Panc1 (cell line): ENCODE results near the gene HPS6.
A peak's percentile ranks its signal among the peaks of the same experiment; 100 is the strongest.

Source experiments
- CTCF ChIP-seq: fragments of 450-650 bp; IDR thresholded peaks from 2 replicates; pipeline ENCODE4 v1.5.1; 2017; ENCODE audit warnings: mild to moderate bottlenecking
- POLR2AphosphoS5 ChIP-seq: IDR thresholded peaks from 2 replicates; pipeline ENCODE4 v1.6.1; 2012; ENCODE audit warnings: mild to moderate bottlenecking, low read depth, low read length, moderate library complexity
- SIN3A ChIP-seq: IDR thresholded peaks from 2 replicates; pipeline ENCODE4 v1.6.1; 2012; ENCODE audit warnings: low read depth, mild to moderate bottlenecking, low read length, moderate library complexity, borderline replicate concordance; ENCODE audit not compliant: insufficient read depth
- TCF7L2 ChIP-seq: IDR thresholded peaks from 2 replicates; pipeline ENCODE4 v1.6.1; 2011; ENCODE audit warnings: mild to moderate bottlenecking, low read depth, low read length, inconsistent platforms
- TF ChIP-seq, protein P1 (sequence below), 2 experiments: IDR thresholded peaks; 2 replicates each; pipeline ENCODE4 v1.6.1; 2011 to 2012; ENCODE audit warnings: low read depth in 2 of 2, control low read depth in 1 of 2, low read length in 1 of 2, mild to moderate bottlenecking in 1 of 2, moderate library complexity in 1 of 2; ENCODE audit not compliant: insufficient read depth in 1 of 2

- TF ChIP-seq CTCF: no peak
- TF ChIP-seq TCF7L2: no peak
- peak; percentile 64 for TF ChIP-seq POLR2AphosphoS5
- TF ChIP-seq, protein P1, sequence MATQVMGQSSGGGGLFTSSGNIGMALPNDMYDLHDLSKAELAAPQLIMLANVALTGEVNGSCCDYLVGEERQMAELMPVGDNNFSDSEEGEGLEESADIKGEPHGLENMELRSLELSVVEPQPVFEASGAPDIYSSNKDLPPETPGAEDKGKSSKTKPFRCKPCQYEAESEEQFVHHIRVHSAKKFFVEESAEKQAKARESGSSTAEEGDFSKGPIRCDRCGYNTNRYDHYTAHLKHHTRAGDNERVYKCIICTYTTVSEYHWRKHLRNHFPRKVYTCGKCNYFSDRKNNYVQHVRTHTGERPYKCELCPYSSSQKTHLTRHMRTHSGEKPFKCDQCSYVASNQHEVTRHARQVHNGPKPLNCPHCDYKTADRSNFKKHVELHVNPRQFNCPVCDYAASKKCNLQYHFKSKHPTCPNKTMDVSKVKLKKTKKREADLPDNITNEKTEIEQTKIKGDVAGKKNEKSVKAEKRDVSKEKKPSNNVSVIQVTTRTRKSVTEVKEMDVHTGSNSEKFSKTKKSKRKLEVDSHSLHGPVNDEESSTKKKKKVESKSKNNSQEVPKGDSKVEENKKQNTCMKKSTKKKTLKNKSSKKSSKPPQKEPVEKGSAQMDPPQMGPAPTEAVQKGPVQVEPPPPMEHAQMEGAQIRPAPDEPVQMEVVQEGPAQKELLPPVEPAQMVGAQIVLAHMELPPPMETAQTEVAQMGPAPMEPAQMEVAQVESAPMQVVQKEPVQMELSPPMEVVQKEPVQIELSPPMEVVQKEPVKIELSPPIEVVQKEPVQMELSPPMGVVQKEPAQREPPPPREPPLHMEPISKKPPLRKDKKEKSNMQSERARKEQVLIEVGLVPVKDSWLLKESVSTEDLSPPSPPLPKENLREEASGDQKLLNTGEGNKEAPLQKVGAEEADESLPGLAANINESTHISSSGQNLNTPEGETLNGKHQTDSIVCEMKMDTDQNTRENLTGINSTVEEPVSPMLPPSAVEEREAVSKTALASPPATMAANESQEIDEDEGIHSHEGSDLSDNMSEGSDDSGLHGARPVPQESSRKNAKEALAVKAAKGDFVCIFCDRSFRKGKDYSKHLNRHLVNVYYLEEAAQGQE (IDR thresholded peaks at IDR 0.05; ENCODE audit: insufficient read depth in 1 of 2, low read depth in 2 of 2, low read length in 1 of 2): no peak
- no peak for TF ChIP-seq SIN3A
These were observed 49.9 kb downstream of the HPS6 start for GRCh38 chr10:102114861-102115618.
